Measurements from ENCODE around the gene BTD. TPM values are rescaled to one million over a fixed set of nuclear protein-coding genes. Genes with fewer than 3 reads are reported as not detected.

BTD gene
- total and polyA plus RNA-seq, 10 of the 15 experiments (the other 5 are each of a cell fraction or from before 2014, with no cell fraction given): 3.4 to 10.3 (median 5.0) TPM

- TF ChIP-seq CTCF (IDR thresholded peaks at IDR 0.05 in 2 of 3, conservative IDR thresholded peaks at IDR 0.05 in 1 of 3; ENCODE audit: control insufficient read depth in 2 of 3, extremely low read depth in 1 of 3, insufficient read depth in 1 of 3, low read depth in 3 of 3, low read length in 3 of 3): no peak
Observed at GRCh38 chr3:15578289-15578867, 23.2 kb upstream of the BTD start (continued).

GRCh38 chr3:15579051-15579450 is 22.5 kb upstream of the BTD start:
- Histone ChIP-seq H3K36me3 (ENCODE audit: control insufficient read depth in 2 of 2, insufficient read depth in 2 of 2, low read length in 1 of 2) (peaks cover 2 to 9% of the 10 kb centered on the region in 2 experiments; a peak in 3 of 4 replicates), H3K4me2 (ENCODE audit: control insufficient read depth, insufficient read depth) (no peak overlapping the region), H3K4me1 (ENCODE audit: control insufficient read depth, insufficient read depth, low read length) (peaks cover 3% of the 10 kb centered on the region), H3K4me3 (no peak overlapping the region), H4K20me1 (ENCODE audit: control insufficient read depth, insufficient read depth) (no peaks in the 10 kb centered on the region), H3K9me3 (replicated peaks; ENCODE audit: control insufficient read depth, insufficient read depth, low read length) (no peaks in the 10 kb centered on the region), H2AFZ (ENCODE audit: control insufficient read depth, low read depth, low read length) (no peak overlapping the region), H3K27me3 (replicated peaks in 1 of 2; ENCODE audit: control insufficient read depth in 2 of 2, insufficient read depth in 2 of 2, low read length in 1 of 2) (no peaks in the 10 kb centered on the region), H3K9ac (ENCODE audit: control insufficient read depth, insufficient read depth, low read length) (no peak overlapping the region), H3K27ac (ENCODE audit: control insufficient read depth, insufficient read depth) (no peak overlapping the region), H3K79me2 (ENCODE audit: control insufficient read depth, insufficient read depth, low read length) (no peaks in the 10 kb centered on the region)
- POLR2A ChIA-PET: no interaction called here
- RAD21 ChIA-PET (ENCODE audit: unreplicated experiment): no interaction called here
- CTCF ChIA-PET: no interaction called here
- BruUV-seq (replicated peaks): no TSS peak
- no peak for FAIRE-seq
- intact Hi-C loops (cut with micrococcal nuclease; ENCODE audit: unreplicated experiment) (no loop called here), in situ Hi-C loops (cut with MboI) (no loop called here)
- WGBS (ENCODE audit: insufficient coverage, insufficient replicate concordance, low lambda C conversion rate, missing lambda C conversion rate): 100% methylated on average over 2 of the region's 2 CpGs
- no peak for ATAC-seq
- no peak for DNase-seq (ENCODE audit: low read depth, low spot score)
- SMC1A ChIA-PET (ENCODE audit: uncharacterized antibody, unreplicated experiment): interaction anchor here (0.9 to 1.6 kb wide), 2 partner anchors 113 to 229 kb away, joined by 3 read pairs; no protein-coding TSS in a partner anchor
- TF ChIP-seq E2F4 (IDR thresholded peaks at IDR 0.05; ENCODE audit: low read depth, low read length): no peak
- TF ChIP-seq ASH2L (IDR thresholded peaks at IDR 0.05; ENCODE audit: borderline replicate concordance, low read depth): no peak
- TF ChIP-seq SMAD1 (IDR thresholded peaks at IDR 0.05; ENCODE audit: low read depth, partially characterized antibody): no peak
- no peak for TF ChIP-seq RELB (IDR thresholded peaks at IDR 0.05; ENCODE audit: low read depth)
- TF ChIP-seq CBX5 (IDR thresholded peaks at IDR 0.05; ENCODE audit: low read depth): no peak
- TF ChIP-seq ZNF217 (IDR thresholded peaks at IDR 0.05): no peak
- TF ChIP-seq NR2C1 (IDR thresholded peaks at IDR 0.05): no peak
- no peak for TF ChIP-seq CTCF (IDR thresholded peaks at IDR 0.05 in 2 of 3, conservative IDR thresholded peaks at IDR 0.05 in 1 of 3; ENCODE audit: control insufficient read depth in 2 of 3, extremely low read depth in 1 of 3, insufficient read depth in 1 of 3, low read depth in 3 of 3, low read length in 3 of 3)
- no peak for TF ChIP-seq WRNIP1 (IDR thresholded peaks at IDR 0.05; ENCODE audit: borderline replicate concordance, low read depth, low read length)
- TF ChIP-seq ZZZ3 (IDR thresholded peaks at IDR 0.05; ENCODE audit: control insufficient read depth, insufficient read length, low read depth): no peak
- TF ChIP-seq SMARCA5 (IDR thresholded peaks at IDR 0.05): no peak
- no peak for TF ChIP-seq CBFB (IDR thresholded peaks at IDR 0.05; ENCODE audit: low read depth)
- no peak for TF ChIP-seq ELK1 (IDR thresholded peaks at IDR 0.05; ENCODE audit: low read depth, low read length)
- TF ChIP-seq YY1 (IDR thresholded peaks at IDR 0.05; ENCODE audit: low read depth, low read length): no peak
